HS-5 (cell line): Measurements from ENCODE around the gene TRIM31.

Source experiments
- DNase-seq: peaks from one replicate; pipeline ENCODE4 v3.0.0-alpha.2; 2012; ENCODE audit warnings: low read depth

Gene TRIM31, protein sequence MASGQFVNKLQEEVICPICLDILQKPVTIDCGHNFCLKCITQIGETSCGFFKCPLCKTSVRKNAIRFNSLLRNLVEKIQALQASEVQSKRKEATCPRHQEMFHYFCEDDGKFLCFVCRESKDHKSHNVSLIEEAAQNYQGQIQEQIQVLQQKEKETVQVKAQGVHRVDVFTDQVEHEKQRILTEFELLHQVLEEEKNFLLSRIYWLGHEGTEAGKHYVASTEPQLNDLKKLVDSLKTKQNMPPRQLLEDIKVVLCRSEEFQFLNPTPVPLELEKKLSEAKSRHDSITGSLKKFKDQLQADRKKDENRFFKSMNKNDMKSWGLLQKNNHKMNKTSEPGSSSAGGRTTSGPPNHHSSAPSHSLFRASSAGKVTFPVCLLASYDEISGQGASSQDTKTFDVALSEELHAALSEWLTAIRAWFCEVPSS

DNA sequence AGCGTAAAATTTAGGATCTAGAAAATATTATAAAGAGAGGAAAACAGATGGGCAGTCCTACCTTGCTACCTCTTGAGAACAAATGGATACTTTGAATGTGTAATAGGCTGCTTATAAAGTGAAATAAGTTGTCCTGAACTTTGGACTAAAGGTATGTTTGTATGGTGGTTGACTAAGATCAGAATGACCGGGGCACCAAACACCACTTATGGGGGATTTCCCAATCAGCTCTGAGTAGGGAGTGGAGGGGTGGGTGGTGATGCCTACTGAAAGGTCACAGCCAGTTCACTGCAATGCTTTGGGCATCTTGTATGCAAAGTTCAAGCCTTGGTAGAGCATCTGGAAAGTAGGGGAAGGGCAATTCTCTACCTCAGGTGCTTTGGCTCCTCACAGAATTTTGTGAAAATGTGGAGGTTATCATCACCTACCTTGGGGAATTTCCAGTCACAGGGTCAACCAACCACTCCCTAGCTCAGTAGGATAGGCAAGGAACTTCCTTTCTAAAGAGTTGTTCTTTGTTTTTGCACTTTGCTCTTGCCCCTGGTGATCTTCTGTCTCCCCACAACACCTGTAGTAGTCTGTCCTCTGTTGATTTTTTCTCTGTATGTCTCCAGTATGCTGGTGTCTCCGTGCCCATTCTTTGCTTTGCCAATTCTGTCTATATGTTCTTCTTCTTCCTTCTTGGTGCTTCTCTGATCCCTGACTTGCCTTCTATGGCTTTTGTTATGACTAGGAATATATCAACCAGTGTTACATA, at the start of gene TRIM31:
Gene TRIM31 (minus strand): TSS at position 88 of the 757 bp plus-strand sequence. CDS start 285 bp downstream, outside the sequence.
- no peak for DNase-seq

DNA sequence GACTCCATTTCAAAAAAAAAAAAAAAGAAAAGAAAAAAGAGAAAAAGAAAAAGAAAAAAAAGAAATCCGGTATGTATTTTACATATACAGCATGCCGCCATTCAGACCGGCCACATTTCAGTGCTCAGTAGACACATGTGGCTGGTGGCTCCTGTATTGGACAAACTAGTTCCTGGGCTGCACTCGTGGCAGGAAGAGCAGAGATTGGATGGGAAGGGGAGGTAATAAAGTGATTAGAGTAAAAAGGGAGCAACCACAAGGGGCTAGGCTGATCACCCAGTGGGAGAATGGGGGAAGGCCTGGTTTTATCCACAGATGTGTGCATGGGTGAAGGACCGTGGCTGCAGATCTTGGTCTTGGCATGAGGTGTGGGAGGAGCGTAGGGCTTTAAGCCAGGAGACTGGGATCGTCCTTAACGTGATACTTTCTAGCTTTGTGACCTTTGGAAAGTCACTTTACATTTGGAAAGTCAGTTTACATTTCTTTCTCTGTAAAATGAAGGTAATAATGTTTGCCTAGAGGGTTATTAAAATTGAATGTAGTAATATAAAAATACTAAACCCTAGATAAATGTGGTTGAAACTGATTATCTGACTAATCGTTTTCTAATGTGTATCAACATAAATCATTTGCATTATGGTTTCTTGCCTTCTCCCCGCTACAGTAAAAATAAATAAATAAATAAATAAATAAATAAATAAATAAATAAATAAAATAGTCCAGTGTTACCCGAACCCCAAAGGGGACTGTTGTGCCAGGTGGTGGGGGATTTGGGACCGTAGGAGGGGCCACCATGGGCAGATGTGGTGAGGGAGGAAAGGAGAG, 49.6 kb upstream of the TRIM31 start:
- no peak for DNase-seq

DNA sequence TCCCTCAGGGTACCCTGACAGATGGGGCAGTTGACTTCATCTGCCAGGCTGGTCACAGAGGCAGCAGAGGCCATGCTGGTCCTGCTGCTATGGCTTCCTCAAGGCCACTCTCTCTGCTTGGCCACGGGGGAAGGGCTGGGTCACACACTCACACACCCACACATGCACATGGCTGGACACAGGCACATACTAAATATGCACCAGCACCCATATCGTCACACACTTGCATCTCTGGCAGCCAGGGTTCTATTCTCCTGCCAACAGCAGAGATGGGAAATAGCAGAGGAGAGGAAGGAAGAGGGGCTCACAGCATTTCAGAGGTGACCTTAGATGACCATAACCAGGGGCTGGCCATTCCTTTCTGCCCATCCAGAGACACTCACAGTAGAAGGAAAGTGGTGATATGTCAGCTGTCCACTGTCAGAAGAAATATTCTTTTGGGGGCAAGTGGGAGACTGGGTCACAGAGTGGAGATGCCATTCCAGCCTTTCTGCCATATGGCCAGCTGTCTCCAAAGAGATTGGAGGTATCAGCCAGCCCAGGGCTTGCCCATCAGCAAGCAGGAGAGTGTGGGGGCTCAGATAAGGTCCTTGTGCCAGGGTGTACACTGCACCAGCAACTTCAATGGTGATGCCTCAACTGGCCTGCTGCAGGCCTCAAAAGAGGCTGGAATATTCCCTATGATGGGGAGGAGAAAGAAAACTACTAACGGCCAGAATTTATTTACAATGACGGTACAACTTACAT, 48.1 kb upstream of the TRIM31 start, which contains the start of gene TRIM10:
Gene TRIM10 (minus strand): TSS at position 427 of the 747 bp plus-strand sequence. CDS start 353 bp downstream, at position 74.
- DNase-seq = no peak

DNA sequence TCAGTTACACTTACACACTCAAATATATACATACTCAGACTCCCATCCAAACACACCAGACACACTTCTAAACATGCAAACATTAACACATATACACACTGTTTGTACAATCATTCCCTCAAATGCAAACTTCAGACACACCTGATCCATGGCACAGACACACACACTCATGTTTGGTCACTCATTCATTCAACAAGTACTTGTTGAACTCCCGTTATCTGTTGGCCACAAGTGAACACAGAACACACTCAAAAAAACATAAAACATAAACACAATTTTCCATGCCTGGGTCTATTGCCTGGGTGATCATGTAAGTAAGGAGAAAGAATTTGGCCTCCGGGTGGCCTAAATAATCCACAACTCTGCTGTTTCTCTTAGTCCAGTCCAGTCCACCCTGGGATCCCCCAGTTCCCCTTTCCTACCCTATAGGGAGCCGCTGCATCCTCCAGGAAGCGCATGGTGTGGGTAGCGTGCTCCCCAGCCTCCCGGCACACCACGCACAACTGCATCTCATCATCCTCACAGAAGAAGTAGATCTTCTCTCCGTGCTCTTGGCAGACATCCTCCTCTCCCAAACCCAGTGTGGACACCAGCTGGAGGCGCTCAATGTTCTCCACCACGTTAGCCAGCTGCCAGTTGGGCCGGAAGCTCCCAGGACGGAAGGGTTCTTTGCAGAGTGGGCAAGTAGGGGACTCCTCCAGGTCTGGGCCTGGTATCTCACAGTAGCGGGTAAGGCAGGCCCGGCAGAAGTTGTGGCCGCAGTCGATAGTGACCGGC, 47.3 kb upstream of the TRIM31 start:
- DNase-seq = no peak

DNA sequence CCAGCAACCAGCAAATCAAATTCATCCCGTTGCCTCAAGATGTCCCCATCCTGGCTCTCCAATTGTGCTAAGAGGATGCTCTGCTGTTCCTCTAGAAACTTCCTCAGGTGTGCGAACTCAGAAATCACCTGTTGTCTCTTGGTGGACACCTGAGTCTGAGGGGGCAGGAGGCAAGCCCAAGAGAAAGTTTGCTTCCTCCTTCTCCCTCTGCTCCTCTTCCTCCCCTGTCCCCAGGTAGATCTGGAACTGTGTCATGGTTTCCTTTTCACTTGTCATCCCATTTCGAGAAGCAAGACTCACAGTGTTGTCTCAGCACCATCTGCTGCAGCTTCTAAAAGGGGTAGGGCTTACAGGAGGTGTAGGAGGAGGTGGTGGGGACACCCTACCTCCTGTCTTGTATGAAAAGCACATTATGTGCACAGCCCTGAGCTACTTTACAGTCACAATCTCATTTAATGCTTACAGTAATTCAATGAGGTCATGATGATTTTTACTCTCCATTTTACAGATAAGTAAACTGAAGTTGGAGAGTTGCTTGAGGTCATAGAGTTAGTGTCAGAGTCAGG, 45.7 kb upstream of the TRIM31 start:
- no peak for DNase-seq

DNA sequence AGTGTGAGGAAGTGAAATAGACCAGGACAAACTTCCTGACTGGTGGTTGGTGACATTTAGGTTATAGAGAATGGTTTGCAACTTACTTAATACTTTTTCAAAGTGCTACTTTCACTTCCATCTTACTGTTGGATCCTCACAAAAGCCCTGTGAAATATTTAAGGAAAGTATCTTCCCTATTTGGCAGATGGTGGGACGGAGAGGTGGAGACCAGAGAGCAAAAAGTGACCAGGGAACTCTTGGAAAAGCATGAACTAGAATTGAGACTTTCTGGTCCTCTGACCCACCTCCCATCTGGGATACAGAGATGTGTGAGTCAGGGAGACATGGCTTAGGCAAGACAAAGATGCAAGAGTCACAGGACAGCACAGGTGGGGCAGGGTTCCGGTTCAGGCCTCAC, 45.1 kb upstream of the TRIM31 start:
- no peak for DNase-seq

DNA sequence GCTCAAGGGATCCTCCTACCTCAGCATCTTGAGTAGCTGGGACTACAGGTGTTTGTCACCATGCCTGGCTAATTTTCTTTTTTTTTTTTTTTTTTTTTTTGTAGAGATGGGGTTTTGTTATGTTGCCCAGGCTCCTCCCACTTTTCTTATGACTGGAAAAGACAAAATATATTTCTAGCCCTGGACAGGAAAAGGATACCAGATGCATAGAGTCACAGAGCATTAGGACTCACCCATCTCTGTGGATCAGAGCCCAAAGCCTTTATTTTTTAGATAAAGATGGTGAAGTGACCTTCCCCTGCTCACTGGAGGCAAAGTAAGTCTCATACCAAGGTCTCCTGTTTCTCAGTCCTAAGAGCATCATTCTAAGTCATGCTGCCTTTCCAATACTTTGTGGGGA, 44.7 kb upstream of the TRIM31 start:
- no peak for DNase-seq

DNA sequence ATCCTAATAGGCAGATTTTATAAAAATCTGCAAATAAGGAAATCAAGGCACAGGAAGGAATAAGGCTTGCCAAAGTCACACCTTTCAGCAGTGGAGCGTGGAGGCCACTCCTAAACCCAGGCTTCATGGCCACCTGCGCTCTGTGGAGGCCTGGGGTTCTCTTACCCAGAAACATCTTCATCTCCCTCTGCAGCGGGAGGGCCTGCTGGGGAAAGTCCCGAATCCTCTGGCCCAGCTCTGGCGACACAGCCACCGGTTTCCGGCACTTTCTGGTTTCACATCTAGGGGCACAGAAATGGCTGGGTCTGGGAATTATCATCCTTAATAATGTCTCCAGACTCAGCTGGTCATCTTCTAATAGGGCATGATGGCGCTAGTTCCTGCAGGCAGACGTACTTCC, 43.9 kb upstream of the TRIM31 start:
- DNase-seq = no peak

DNA sequence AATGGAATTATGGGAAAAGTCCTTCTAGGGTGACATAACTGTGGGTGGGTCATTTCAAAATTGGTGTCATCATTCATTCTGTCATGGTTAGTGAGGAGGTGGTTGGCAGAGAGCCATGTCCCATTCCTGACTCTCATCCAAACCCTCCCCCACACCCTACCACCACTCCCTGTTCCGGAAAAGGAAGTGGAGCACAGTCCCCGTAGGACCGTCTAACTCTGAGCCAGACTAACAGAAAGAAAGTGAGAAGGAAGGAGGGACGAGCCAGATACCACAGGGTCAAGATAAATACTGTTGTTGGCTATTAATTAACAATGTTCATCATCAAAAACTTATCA, 43.3 kb upstream of the TRIM31 start:
- no peak for DNase-seq

DNA sequence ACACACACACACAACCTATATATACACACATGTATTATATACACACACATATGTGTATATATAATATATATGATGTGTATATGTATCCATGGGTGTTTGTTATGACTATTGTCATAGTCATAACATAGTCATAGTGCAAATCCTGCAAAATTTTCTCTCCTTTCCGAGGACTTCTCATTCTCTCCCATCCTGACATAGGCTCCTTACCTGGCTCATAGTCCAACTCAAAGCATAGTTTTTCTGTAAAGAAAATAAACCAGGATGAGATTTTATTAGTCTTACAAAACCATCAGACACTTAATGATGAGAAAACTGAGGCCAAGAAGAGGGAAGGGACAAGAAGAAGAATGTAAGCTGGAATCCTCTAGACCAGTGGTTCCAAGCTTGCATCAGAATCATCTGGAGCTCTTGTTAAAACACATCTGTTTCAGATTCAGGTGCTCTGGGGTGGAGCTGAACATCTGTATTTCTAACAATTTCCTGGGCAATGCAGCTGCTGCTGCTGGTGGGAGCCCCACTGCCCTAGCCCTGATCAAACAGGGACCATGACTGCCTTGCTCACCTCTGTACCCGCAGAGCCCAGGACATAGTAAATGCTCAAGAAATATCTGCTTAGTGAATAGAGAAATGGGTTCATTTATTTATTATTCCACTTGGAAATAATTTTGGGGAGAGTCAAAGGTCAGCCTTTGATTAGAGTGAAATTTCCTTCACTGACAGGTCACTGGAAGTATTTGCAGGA, 42.8 kb upstream of the TRIM31 start:
- no peak for DNase-seq

DNA sequence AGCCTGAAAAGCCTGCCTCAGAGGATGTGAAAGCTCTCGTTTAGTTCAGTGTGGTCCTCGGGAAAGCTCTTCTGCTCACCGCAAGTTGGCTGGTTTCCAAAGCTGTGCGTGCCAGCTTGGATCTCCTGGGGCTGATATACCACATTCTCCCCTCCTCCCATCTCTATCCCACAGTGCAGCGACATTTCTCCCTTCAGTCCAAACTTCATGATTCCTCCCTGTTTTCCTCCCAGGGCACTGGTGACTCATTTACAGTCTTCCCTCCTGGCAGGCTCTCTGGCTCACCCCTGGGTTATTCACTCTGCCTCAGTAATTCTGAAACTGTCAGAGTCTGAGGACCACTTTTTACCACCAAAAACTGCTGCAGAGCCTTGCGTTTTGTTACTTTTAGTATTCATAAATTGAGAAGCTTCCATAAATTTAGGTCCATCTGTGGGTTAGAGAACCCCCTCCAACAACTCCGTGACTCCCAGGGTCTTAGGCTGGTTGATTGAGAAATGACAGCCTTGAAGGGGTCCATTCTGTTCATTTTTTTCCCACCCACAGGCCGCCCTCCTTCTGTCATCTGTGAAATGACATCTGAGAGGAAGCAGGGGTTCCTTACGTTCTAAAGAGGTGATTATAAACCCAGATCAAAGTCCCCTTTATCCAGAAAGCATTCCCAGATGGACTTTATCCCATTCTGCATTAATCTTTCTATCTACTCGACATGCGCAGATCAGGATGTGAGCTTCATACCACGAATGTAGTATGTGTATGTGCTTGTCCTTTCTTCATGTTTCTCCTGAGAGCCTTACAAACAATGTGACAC, 42.0 kb upstream of the TRIM31 start:
- DNase-seq = peak; percentile 68

DNA sequence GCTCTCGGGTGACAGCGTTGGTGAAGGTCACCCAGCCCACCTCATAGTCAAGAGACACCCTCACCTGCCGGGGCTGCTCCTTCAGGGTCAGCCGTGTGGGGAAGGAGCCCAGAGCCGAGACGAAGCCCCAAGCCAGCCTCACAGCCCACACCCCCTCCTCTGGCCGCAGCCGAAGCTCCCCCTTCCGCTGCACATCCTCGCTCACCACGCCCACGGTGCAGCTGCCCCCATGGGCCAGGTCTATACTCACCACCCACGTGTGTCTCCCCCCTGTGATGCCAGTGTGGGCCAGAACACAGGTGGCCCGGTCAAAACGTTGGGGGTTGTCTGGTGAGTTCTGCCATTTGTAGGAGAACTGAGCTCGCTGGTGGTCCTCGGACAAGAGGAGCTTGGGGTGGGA, 41.2 kb upstream of the TRIM31 start:
- no peak for DNase-seq

DNA sequence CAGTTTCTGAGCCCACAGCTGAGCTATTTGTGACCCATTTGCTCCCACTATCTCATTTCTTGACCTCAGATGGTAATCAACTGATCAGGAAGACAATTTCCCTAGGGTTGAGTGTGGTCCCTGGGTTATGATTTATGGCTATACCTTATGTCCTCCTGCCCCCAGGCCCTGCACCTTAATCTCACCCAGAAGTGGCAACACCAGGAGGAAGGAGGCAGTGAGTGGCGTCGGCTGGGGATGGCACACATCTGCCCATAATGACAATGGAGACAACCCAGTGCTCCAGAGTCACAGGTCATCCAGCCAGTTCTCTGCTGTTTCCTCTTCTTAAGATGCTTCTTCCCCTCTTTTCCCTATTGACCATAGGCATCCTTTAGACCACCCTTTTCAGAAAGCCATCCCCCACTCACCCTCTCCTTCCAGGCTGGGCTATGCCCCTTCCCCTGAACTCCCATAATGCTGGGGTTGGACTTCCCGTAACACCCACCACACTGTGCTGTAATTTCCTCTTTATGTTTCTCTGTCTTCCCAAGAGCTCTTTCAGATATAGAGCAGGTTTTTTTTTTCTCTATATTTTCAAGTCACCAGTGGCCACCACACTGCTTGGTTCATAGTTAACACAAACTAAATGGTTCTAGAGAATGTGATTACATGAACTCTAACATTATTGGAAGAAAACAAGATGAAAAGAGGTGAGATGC, 40.2 kb upstream of the TRIM31 start:
- DNase-seq = no peak

DNA sequence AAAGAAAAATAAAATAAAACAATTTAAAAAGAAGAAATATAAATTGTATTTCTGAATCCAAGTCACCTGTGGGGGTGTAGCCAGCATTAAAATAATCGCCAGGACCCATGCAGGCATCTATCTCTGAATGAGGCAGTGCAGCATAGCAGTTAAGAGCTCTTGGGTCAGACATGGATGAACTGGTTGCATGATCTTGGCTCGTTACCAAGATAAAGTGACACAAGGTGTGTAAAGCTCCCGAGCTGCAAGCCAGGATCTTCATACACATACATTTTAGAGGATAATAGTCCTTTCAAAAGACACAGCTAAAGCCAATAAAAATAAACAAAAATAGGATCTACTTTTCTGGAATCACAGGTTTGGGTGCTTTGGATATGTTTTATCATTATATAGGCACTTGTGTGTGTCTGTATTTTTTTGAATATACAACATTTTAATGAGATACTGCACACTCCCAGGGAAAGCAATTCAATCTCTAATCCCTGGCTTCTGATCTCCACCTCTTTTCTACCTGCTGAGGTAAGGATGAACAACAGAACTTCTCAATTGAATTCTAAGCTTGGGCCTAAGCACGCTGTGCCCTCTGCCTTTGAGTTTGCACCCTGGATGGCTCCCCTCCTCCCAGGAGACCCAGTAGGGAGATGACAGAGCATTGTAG, 39.3 kb upstream of the TRIM31 start:
- no peak for DNase-seq

DNA sequence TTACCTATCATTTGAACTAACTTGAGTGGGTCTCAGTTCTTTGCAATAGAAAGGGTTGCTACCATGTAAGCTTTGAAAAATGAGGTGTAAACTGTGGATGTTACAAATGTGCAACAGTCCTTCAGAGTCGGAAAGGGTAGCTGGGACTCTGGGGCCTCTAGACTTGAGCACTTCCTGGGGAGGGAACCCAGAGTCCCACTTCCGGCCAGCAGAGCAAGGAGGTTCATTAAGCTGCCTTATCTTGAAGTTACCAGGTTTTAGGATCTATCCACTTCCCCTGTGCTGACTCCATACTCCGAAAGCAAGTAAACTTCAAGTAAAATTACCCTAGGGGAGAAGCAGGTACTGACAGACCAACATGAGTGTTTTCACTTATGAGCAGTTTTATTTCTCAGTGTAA, 38.7 kb upstream of the TRIM31 start:
- no peak for DNase-seq

DNA sequence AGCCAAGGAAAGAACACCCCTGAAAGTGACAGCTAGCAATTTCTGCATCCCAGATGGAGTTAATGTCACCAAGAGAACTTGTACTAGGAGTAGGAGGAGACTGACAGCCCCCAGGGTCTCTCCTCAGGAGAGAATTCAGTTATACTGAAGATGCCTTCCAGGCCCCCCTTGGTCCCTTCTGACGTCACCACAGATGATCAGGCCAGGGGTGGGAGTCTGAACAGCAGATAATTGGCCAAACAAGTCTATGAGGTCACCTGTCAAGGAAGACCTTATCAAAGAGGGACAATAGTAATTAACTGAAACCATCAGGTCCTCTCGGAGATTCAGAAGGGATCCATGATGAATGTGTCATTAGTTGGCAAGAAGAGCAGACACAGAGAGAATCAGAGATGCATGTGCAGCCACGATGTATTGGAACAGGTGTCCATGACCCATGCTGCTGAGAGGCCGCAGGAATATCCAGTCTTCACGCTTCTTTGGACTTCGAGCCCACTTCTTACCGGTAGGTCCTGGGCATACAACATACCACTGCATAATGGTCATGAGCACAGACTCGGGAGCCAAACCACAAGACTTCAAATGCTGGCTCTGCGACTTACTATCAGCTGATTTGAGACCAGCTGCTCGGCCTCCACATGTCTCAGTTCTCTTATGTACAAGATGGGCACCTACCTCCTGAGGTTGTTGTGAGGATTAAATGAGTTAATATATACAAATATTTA, 37.9 kb upstream of the TRIM31 start:
- no peak for DNase-seq

DNA sequence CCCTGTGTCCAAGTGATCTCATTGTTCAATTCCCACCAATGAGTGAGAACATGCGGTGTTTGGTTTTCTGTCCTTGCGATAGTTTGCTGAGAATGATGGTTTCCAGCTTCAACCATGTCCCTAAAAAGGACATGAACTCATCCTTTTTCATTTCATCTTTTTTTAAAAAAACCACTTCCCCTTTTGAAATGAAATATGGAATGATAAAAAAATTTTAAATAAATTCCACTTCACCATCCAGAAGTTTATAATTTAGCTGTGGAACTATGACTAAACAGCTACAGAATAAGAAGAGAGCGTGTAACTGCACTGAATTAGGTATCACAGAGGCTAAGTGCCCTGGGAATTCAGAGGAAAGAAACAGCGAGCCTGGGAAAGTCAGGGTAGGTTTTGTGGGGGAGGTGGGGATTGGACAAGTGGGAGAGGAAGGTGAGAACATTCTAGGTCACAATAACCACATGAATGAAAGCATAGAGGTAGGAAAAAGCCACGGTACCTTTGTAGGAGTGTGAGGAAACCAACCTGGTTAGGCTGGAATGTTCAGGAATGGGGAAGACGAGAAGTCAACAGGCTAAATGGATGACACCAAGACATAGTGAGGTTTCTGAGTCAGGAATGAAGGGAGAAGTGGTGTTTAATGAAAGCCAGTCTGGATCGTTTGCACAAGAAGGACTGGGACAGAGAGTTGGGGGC, 37.1 kb upstream of the TRIM31 start:
- no peak for DNase-seq
